B cell (primary cell): Measurements from ENCODE around the gene TNNT1. TPM values are rescaled to one million over a fixed set of nuclear protein-coding genes. Genes with fewer than 3 reads are reported as not detected.

ENCODE experiments used
- ATAC-seq: fragments of 200-7000 bp; cut with Tn5 transposase; one replicate; pipeline ENCODE4 v1.10.0; 2021; ENCODE audit warnings: low read depth, mild to moderate bottlenecking, moderate number of reproducible peaks, moderate library complexity
- CTCF ChIA-PET: fragments of 350-600 bp; sonication (Branson Sonifier 250); formaldehyde crosslinking; loops from one replicate; lab custom pipeline; 2021; ENCODE audit warnings: antibody characterized with exemption, inconsistent platforms; lab: Charles Lee
- POLR2A ChIA-PET: fragments of 350-600 bp; sonication (Branson Sonifier 250); formaldehyde crosslinking; loops from one replicate; lab custom pipeline; 2021; ENCODE audit warnings: antibody characterized with exemption; lab: Charles Lee
- DNase-seq: peaks from one replicate; pipeline ENCODE4 v3.0.0; 2013
- H2AFZ ChIP-seq: 2 replicates; pipeline ENCODE4 v1.6.1; 2012; ENCODE audit warnings: mild to moderate bottlenecking, low read depth, low read length; ENCODE audit not compliant: insufficient read depth, poor library complexity, severe bottlenecking
- H3K27ac ChIP-seq, 2 donors: 1 replicate in 1 of 2; 2 replicates in 1 of 2; pipeline ENCODE4 v1.5.1; 2012 to 2013; ENCODE audit warnings: low read length in 2 of 2, mild to moderate bottlenecking in 2 of 2, moderate library complexity in 1 of 2
- H3K27me3 ChIP-seq, 4 experiments: fragments of 200-600 bp in 1 of 4; sonication (generic) in 1 of 4; replicated peaks in 1 of 4; 1 replicate in 2 of 4; 2 replicates in 2 of 4; pipeline versions ENCODE4 v1.6.1 to v1.7.0; 2013 to 2016; ENCODE audit warnings: low read length in 3 of 4, mild to moderate bottlenecking in 2 of 4, mixed read lengths in 1 of 4, moderate library complexity in 1 of 4; ENCODE audit not compliant: insufficient read depth in 4 of 4, control insufficient read depth in 3 of 4; ENCODE audit errors: control extremely low read depth in 1 of 4
- H3K36me3 ChIP-seq, 2 experiments: replicated peaks in 1 of 2; 1 replicate in 1 of 2; 2 replicates in 1 of 2; pipeline versions ENCODE4 v1.6.1 to v1.7.1; 2013; ENCODE audit warnings: low read length in 1 of 2; ENCODE audit not compliant: insufficient read depth in 2 of 2, control insufficient read depth in 1 of 2; ENCODE audit errors: control extremely low read depth in 1 of 2, extremely low read depth in 1 of 2
- H3K4me1 ChIP-seq, 2 donors: fragments of 200-600 bp in 1 of 2; sonication (generic) in 1 of 2; 1 replicate in 1 of 2; 2 replicates in 1 of 2; pipeline versions ENCODE4 v1.5.1 to v1.6.1; 2013 to 2017; ENCODE audit warnings: low read length in 2 of 2; ENCODE audit not compliant: control insufficient read depth in 2 of 2, insufficient read depth in 2 of 2
- H3K4me2 ChIP-seq: replicated peaks from 2 replicates; pipeline ENCODE3; 2012; ENCODE audit warnings: mild to moderate bottlenecking, low read depth, low read length; ENCODE audit not compliant: poor library complexity, severe bottlenecking
- H3K4me3 ChIP-seq, 5 experiments: fragments of 200-600 bp in 1 of 5; sonication (generic) in 1 of 5; 1 replicate in 3 of 5; 2 replicates in 2 of 5; pipeline versions ENCODE4 v1.5.1 to v1.7.0; 2011 to 2016; ENCODE audit warnings: low read length in 4 of 5, mild to moderate bottlenecking in 4 of 5, low read depth in 2 of 5, control low read depth in 1 of 5, moderate library complexity in 1 of 5; ENCODE audit not compliant: insufficient read depth in 1 of 5; ENCODE audit errors: control extremely low read depth in 1 of 5, extremely low read depth in 1 of 5
- H3K79me2 ChIP-seq: fragments of 200-600 bp; sonication (generic); one replicate; pipeline ENCODE4 v1.6.0; 2016; ENCODE audit warnings: low read length; ENCODE audit not compliant: control insufficient read depth, insufficient read depth
- H3K9ac ChIP-seq: fragments of 200-600 bp; sonication (generic); 2 replicates; pipeline ENCODE4 v1.6.1; 2017; ENCODE audit warnings: mild to moderate bottlenecking, low read length, moderate library complexity
- H3K9me3 ChIP-seq, 3 donors: one replicate each; pipeline versions ENCODE4 v1.6.1 to v1.7.1; 2013; ENCODE audit warnings: low read length in 2 of 3; ENCODE audit not compliant: control insufficient read depth in 2 of 3, insufficient read depth in 1 of 3; ENCODE audit errors: control extremely low read depth in 1 of 3
- H4K20me1 ChIP-seq: 2 replicates; pipeline ENCODE4 v1.6.0; 2012; ENCODE audit warnings: mild to moderate bottlenecking, low read length; ENCODE audit not compliant: insufficient read depth, control insufficient read depth, poor library complexity, severe bottlenecking
- H3K27ac Mint-ChIP-seq: one replicate; pipeline ENCODE4 v1.8.0; 2021; ENCODE audit warnings: mixed read lengths
- H3K27me3 Mint-ChIP-seq: one replicate; pipeline ENCODE4 v1.8.0; 2021; ENCODE audit warnings: mixed read lengths
- H3K4me1 Mint-ChIP-seq: one replicate; pipeline ENCODE4 v1.8.0; 2021; ENCODE audit warnings: mixed read lengths
- H3K4me3 Mint-ChIP-seq: one replicate; pipeline ENCODE4 v1.8.0; 2021; ENCODE audit warnings: mixed read lengths
- H3K9me3 Mint-ChIP-seq: one replicate; pipeline ENCODE4 v1.8.0; 2022; ENCODE audit warnings: mixed read lengths; ENCODE audit not compliant: insufficient read depth
- EZH2 ChIP-seq: IDR thresholded peaks from 2 replicates; pipeline ENCODE4 v1.6.1; 2012; ENCODE audit warnings: borderline replicate concordance, low read depth, mild to moderate bottlenecking, moderate library complexity, low read length; ENCODE audit not compliant: insufficient read depth, poor library complexity, severe bottlenecking
- WGBS: methylation state at CpG from one replicate; pipeline ENCODE4 v1.1.5; 2013; ENCODE audit warnings: missing lambda C conversion rate; ENCODE audit not compliant: insufficient coverage; 5-methylcytosine and 5-hydroxymethylcytosine counted together
- intact Hi-C: fragments of 100-400 bp; cut with micrococcal nuclease; formaldehyde crosslinking; loops from one replicate; pipeline ENCODE4 v1.10.0; 2022
- polyA plus RNA-seq: library from polyadenylated mRNA; depleted of rRNA; stranded (reverse); fragments of >200 nt; gene quantifications from 2 replicates; pipeline ENCODE4 v1.2.3, GENCODE V29; 2012
- total RNA-seq, 2 donors: library from RNA; stranded (reverse); fragments of 120-200 nt in 1 of 2; gene quantifications; 1 replicate in 1 of 2; 2 replicates in 1 of 2; pipeline versions ENCODE4 v1.2.3 to v1.2.4, GENCODE V29; 2013 to 2022
- TF ChIP-seq, protein P1 (sequence below): fragments of 200-600 bp; IDR thresholded peaks from one replicate; pipeline ENCODE4 v1.8.0; 2022; ENCODE audit warnings: antibody characterized with exemption, mild to moderate bottlenecking

Gene TNNT1
- total and polyA plus RNA-seq, 2 donors (not counting 1 experiment from before 2014, with no cell fraction given) = not detected

DNA sequence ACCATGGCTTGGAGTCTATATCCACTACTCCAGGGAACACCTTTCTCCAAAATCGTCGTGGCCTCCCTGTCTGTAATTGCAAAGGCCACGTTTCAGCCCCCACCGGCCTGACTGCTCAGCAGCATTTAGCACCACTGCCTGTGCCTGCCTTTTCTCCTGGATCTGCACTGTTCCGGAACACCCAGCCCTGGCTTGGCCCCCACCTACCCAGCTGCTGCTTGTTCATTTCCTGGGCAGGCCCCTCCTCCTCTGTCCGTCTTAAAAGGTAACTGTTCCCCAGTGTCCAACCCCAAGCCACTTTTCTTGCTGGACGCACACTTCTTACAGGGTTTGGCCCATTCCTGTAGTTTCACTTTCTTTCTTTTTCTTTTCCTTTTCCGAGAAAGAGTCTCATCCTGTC lies 39.6 kb upstream of the TNNT1 start:
- peaks cover 0 to 14% (median 0%) of the 10 kb centered on the region in 4 experiments for H3K27me3 ChIP-seq
- Mint-ChIP-seq H3K27ac (no peak overlapping the region), H3K9me3 (no peaks in the 10 kb centered on the region), H3K4me3 (no peak overlapping the region), H3K4me1 (no peaks in the 10 kb centered on the region), H3K27me3 (peaks cover 25% of the 10 kb centered on the region)
- CTCF ChIA-PET = no interaction called here
- POLR2A ChIA-PET = interaction anchor here (0.6 kb wide), 1 partner anchor 127 kb away, joined by 4 read pairs; no protein-coding TSS in a partner anchor
- no peaks in the 10 kb centered on the region for H4K20me1 ChIP-seq
- no peaks in the 10 kb centered on the region for H3K36me3 ChIP-seq
- no peak overlapping the region for H3K27ac ChIP-seq
- ATAC-seq = no peak
- DNase-seq = no peak
- H3K4me2 ChIP-seq = no peak overlapping the region
- no peak overlapping the region for H3K4me3 ChIP-seq
- peak overlapping the region; percentile 33 for H2AFZ ChIP-seq
- 14% methylated on average over 6 of the region's 8 CpGs for WGBS
- TF ChIP-seq, protein P1, sequence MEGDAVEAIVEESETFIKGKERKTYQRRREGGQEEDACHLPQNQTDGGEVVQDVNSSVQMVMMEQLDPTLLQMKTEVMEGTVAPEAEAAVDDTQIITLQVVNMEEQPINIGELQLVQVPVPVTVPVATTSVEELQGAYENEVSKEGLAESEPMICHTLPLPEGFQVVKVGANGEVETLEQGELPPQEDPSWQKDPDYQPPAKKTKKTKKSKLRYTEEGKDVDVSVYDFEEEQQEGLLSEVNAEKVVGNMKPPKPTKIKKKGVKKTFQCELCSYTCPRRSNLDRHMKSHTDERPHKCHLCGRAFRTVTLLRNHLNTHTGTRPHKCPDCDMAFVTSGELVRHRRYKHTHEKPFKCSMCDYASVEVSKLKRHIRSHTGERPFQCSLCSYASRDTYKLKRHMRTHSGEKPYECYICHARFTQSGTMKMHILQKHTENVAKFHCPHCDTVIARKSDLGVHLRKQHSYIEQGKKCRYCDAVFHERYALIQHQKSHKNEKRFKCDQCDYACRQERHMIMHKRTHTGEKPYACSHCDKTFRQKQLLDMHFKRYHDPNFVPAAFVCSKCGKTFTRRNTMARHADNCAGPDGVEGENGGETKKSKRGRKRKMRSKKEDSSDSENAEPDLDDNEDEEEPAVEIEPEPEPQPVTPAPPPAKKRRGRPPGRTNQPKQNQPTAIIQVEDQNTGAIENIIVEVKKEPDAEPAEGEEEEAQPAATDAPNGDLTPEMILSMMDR = no peak
- no peak for TF ChIP-seq EZH2
- H3K9ac ChIP-seq = no peak overlapping the region
- no peaks in the 10 kb centered on the region for H3K9me3 ChIP-seq
- no peaks in the 10 kb centered on the region for H3K4me1 ChIP-seq
- intact Hi-C loops = no loop called here
- no peaks in the 10 kb centered on the region for H3K79me2 ChIP-seq

DNA sequence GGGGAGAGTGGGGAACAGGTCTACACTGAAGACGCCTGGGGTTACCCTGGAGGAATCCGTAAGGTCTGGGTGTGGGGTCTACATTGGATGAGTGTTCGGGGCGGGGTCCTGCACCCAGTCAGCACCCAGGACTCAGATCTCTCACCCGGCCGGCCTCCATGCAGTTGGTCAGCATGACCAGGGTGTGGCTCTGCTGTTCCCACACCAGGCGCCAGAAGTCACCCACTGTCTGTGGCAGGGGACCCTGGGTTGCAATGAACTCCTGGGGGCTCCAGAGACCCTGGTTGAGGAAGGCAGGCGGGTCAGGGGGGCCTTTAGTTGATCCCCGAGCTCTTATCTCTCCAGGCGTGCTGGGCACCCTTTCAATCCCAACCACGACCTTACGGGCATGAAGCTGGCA lies 37.1 kb upstream of the TNNT1 start:
- Histone ChIP-seq H3K9me3 (peaks cover 0 to 11% (median 0%) of the 10 kb centered on the region in 3 donors), H3K9ac (no peak overlapping the region), H3K79me2 (no peaks in the 10 kb centered on the region), H3K4me2 (no peak overlapping the region), H2AFZ (no peak overlapping the region), H4K20me1 (no peaks in the 10 kb centered on the region), H3K27me3 (peaks cover 0 to 34% (median 10%) of the 10 kb centered on the region in 4 experiments), H3K4me1 (no peaks in the 10 kb centered on the region), H3K4me3 (no peak overlapping the region), H3K36me3 (no peaks in the 10 kb centered on the region), H3K27ac (no peak overlapping the region)
- WGBS = 87% methylated on average over 12 of the region's 12 CpGs
- DNase-seq = no peak
- TF ChIP-seq EZH2 = no peak
- TF ChIP-seq, protein P1 = no peak
- ATAC-seq = no peak
- ChIA-PET CTCF (no interaction called here), POLR2A (no interaction called here)
- no peaks in the 10 kb centered on the region for H3K9me3 Mint-ChIP-seq
- intact Hi-C loops = no loop called here
- H3K27me3 Mint-ChIP-seq = peaks cover 27% of the 10 kb centered on the region
- H3K27ac Mint-ChIP-seq = no peak overlapping the region
- no peaks in the 10 kb centered on the region for H3K4me1 Mint-ChIP-seq
- no peak overlapping the region for H3K4me3 Mint-ChIP-seq
